OCI-LY7 (cell line): Measurements from ENCODE around the gene C1orf167. TPM values are rescaled to one million over a fixed set of nuclear protein-coding genes. Genes with fewer than 3 reads are reported as not detected.

Experiments used
- BruUV-seq: library from RNA; stranded (reverse); fragments of 400-500 nt; replicated peaks from 2 replicates; lab custom pipeline; 2021; lab: Mats Ljungman, UMichigan
- CTCF ChIA-PET: fragments of 300-600 bp; sonication (Branson Sonifier 250); formaldehyde crosslinking; loops from one replicate; lab custom pipeline; 2022; ENCODE audit warnings: antibody characterized with exemption; ENCODE audit not compliant: unreplicated experiment; lab: Charles Lee
- POLR2A ChIA-PET: fragments of 300-600 bp; sonication (Branson Sonifier 250); formaldehyde crosslinking; loops from one replicate; lab custom pipeline; 2022; ENCODE audit warnings: antibody characterized with exemption; lab: Charles Lee
- DNase-seq: peaks from one replicate; pipeline ENCODE4 v3.0.0-alpha.2; 2015; ENCODE audit warnings: low spot score
- H2AFZ ChIP-seq: fragments of 200-600 bp; sonication (generic), shearing (Covaris generic); 2 replicates; pipeline ENCODE4 v1.6.1; 2014; ENCODE audit warnings: mild to moderate bottlenecking, antibody characterized with exemption, low read length, moderate library complexity
- H3K27ac ChIP-seq: fragments of 200-600 bp; sonication (generic); 2 replicates; pipeline ENCODE4 v1.5.1; 2014; ENCODE audit warnings: mixed run types, low read depth, mild to moderate bottlenecking, moderate library complexity, low read length, inconsistent platforms; ENCODE audit not compliant: poor library complexity, severe bottlenecking
- H3K36me3 ChIP-seq: fragments of 200-600 bp; sonication (generic); 2 replicates; pipeline ENCODE4 v1.6.1; 2014; ENCODE audit warnings: mild to moderate bottlenecking, antibody characterized with exemption, low read length, moderate library complexity, mixed read lengths; ENCODE audit not compliant: insufficient read depth
- H3K4me1 ChIP-seq: fragments of 200-600 bp; sonication (generic); 2 replicates; pipeline ENCODE4 v1.5.1; 2014; ENCODE audit warnings: mild to moderate bottlenecking, low read length; ENCODE audit not compliant: insufficient read depth, poor library complexity, severe bottlenecking
- H3K4me2 ChIP-seq: fragments of 200-600 bp; sonication (generic); 2 replicates; pipeline ENCODE4 v1.6.1; 2014; ENCODE audit warnings: mild to moderate bottlenecking, low read length
- H3K4me3 ChIP-seq: fragments of 200-600 bp; sonication (generic); 2 replicates; pipeline ENCODE4 v1.5.1; 2014; ENCODE audit warnings: mild to moderate bottlenecking, low read depth, low read length; ENCODE audit not compliant: poor library complexity, severe bottlenecking
- H3K79me2 ChIP-seq: fragments of 200-600 bp; sonication (generic); 2 replicates; pipeline ENCODE4 v1.6.1; 2016; ENCODE audit warnings: low read depth, mild to moderate bottlenecking, low read length, moderate library complexity, mixed read lengths; ENCODE audit not compliant: insufficient read depth
- H3K9me2 ChIP-seq: fragments of 200-600 bp; sonication (generic); 2 replicates; pipeline ENCODE4 v1.6.1; 2016; ENCODE audit warnings: mild to moderate bottlenecking, low read length, mixed read lengths; ENCODE audit not compliant: insufficient read depth
- H3K9me3 ChIP-seq: fragments of 200-600 bp; sonication (generic); 2 replicates; pipeline ENCODE4 v1.6.1; 2014; ENCODE audit warnings: mild to moderate bottlenecking, mixed run types, low read length, mixed read lengths
- H4K20me1 ChIP-seq: fragments of 200-600 bp; sonication (generic); 2 replicates; pipeline ENCODE4 v1.6.1; 2014; ENCODE audit warnings: mild to moderate bottlenecking, antibody characterized with exemption, low read length, moderate library complexity, mixed read lengths; ENCODE audit not compliant: insufficient read depth
- EZH2phosphoT487 ChIP-seq: fragments of 200-600 bp; sonication (generic); IDR thresholded peaks from 2 replicates; pipeline ENCODE4 v1.6.1; 2018; ENCODE audit warnings: low read depth, borderline replicate concordance, mild to moderate bottlenecking, mixed run types, antibody characterized with exemption, low read length, moderate library complexity, mixed read lengths
- intact Hi-C: fragments of 100-400 bp; cut with micrococcal nuclease; formaldehyde crosslinking; loops from one replicate; pipeline ENCODE4 v1.10.0; 2022; ENCODE audit not compliant: unreplicated experiment
- total RNA-seq, 2 experiments: library from RNA; depleted of rRNA in 1 of 2; stranded (reverse); fragments of >200 nt in 1 of 2; shearing (Covaris generic) in 1 of 2; gene quantifications; 2 replicates each; pipeline ENCODE4 v1.2.3, GENCODE V29; 2014 to 2022
- TF ChIP-seq, protein P1 (sequence below): fragments of 200-600 bp; sonication (generic); conservative IDR thresholded peaks from 2 replicates; pipeline ENCODE4 v1.5.1; 2014; ENCODE audit warnings: mild to moderate bottlenecking, antibody characterized with exemption, low read length, moderate library complexity, mixed read lengths

Gene C1orf167
- total RNA-seq, 2 experiments from 2014 or later = 1.7 to 4.2 TPM

DNA sequence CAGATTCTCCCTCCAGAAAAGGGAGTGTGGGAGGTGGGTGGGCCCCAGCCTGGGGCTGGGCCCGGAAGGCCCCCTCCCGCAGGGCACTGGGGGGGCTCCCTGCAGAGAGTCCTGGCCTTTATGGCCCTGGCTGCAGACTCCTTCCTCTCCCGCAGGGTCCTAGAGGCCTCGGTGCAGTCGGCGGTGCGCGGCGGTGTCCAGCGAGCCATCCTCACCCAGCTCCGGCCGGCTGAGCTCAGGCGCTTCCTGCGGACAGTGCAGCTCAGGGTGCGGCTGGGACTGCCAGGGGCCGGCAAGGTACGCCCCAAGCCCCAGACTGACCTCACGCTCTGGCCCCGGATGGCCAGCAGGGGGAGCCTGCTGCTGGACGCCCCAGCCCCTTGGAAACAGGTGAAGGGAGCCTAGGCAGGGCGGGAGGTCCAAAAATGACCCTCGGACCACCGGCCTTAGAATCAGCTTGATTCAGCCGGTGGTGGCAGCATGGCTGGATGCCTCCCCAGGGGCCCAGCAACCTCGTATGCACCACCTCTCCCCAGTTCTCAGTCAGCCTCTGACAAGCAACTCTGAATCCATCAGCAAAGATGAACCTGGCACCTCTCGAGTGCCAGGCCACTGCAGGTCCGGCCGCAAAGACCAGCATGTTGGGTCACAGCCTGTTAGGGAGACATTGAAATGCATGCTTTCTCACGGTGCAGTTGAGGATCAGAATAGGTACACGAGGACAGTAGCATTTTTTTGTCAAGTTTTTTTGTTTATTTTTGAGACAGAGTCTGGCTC, 23.2 kb downstream of the C1orf167 start:
- DNase-seq = peak; percentile 69
- H2AFZ ChIP-seq = peak overlapping the region; percentile 79
- intact Hi-C loops = no loop called here
- peak overlapping the region; percentile 34 for H3K4me3 ChIP-seq
- no peaks in the 10 kb centered on the region for H3K79me2 ChIP-seq
- no peaks in the 10 kb centered on the region for H4K20me1 ChIP-seq
- peak overlapping the region; percentile 56 for H3K27ac ChIP-seq
- peak overlapping the region; percentile 55 for H3K4me2 ChIP-seq
- no peaks in the 10 kb centered on the region for H3K9me2 ChIP-seq
- H3K9me3 ChIP-seq = no peaks in the 10 kb centered on the region
- TF ChIP-seq, protein P1, sequence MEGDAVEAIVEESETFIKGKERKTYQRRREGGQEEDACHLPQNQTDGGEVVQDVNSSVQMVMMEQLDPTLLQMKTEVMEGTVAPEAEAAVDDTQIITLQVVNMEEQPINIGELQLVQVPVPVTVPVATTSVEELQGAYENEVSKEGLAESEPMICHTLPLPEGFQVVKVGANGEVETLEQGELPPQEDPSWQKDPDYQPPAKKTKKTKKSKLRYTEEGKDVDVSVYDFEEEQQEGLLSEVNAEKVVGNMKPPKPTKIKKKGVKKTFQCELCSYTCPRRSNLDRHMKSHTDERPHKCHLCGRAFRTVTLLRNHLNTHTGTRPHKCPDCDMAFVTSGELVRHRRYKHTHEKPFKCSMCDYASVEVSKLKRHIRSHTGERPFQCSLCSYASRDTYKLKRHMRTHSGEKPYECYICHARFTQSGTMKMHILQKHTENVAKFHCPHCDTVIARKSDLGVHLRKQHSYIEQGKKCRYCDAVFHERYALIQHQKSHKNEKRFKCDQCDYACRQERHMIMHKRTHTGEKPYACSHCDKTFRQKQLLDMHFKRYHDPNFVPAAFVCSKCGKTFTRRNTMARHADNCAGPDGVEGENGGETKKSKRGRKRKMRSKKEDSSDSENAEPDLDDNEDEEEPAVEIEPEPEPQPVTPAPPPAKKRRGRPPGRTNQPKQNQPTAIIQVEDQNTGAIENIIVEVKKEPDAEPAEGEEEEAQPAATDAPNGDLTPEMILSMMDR = peak; percentile 89
- no peak for TF ChIP-seq EZH2phosphoT487
- H3K36me3 ChIP-seq = no peaks in the 10 kb centered on the region
- CTCF ChIA-PET = no interaction called here
- peaks cover 33% of the 10 kb centered on the region for H3K4me1 ChIP-seq
- BruUV-seq = no TSS peak
- POLR2A ChIA-PET = interaction anchor here (1.5 kb wide), 1 partner anchor 18 kb away, joined by 5 read pairs; no protein-coding TSS in a partner anchor

DNA sequence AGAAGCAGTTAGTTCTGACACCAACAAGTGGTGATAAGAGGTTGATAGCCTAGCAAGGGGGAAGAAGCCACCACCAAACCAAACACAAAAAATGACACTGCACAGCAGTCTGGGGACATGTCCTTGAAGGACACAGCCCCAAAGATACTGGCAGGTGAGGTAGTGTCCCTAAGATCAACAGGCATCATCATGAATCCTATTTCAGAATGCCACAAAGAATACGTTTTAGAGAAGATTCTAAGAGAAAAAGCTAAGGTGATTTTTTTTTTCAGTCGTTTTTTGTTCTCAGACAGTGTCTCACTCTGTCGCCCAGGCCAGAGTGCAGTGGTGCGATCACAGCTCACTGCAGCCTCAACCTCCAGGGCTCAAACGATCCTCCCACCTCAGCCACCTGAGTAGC, 24.2 kb downstream of the C1orf167 start:
- peaks cover 33% of the 10 kb centered on the region for H3K4me1 ChIP-seq
- BruUV-seq = TSS peak; percentile 63
- ChIA-PET POLR2A (interaction anchor here (1.5 kb wide), 1 partner anchor 17 kb away, joined by 5 read pairs; no protein-coding TSS in a partner anchor), CTCF (no interaction called here)
- TF ChIP-seq, protein P1 = no peak
- no peak for TF ChIP-seq EZH2phosphoT487
- H3K36me3 ChIP-seq = 0 out of 2 replicates have a peak, but pooled peaks cover 6% of the 10 kb centered on the region
- no peak overlapping the region for H2AFZ ChIP-seq
- intact Hi-C loops = no loop called here
- H3K9me3 ChIP-seq = no peaks in the 10 kb centered on the region
- no peaks in the 10 kb centered on the region for H3K79me2 ChIP-seq
- H3K4me3 ChIP-seq = no peak overlapping the region
- DNase-seq = no peak
- no peak overlapping the region for H3K4me2 ChIP-seq
- no peak overlapping the region for H3K27ac ChIP-seq
- H4K20me1 ChIP-seq = no peaks in the 10 kb centered on the region
- no peaks in the 10 kb centered on the region for H3K9me2 ChIP-seq
